ENCODE data around the gene CCDC106.

CCDC106 gene

GRCh38 chr19:55614711-55615542 lies 33.1 kb upstream of the CCDC106 start:
- no peak overlapping the region for H3K4me3 ChIP-seq (replicated peaks; ENCODE audit: low read depth, low read length)
- DNase-seq (ENCODE audit: low read depth): no peak
- no peak for TF ChIP-seq CTCF (IDR thresholded peaks at IDR 0.05; ENCODE audit: low read length, missing control alignments)

- H3K4me3 ChIP-seq (replicated peaks; ENCODE audit: low read depth, low read length): no peak overlapping the region
- no peak for DNase-seq (ENCODE audit: low read depth)
- TF ChIP-seq CTCF (IDR thresholded peaks at IDR 0.05; ENCODE audit: low read length, missing control alignments): no peak
Measured at GRCh38 chr19:55615543-55616394, 32.2 kb upstream of the CCDC106 start.

- no peak overlapping the region for H3K4me3 ChIP-seq (replicated peaks; ENCODE audit: low read depth, low read length)
- TF ChIP-seq CTCF (IDR thresholded peaks at IDR 0.05; ENCODE audit: low read length, missing control alignments): no peak
- no peak for DNase-seq (ENCODE audit: low read depth)
Measured at GRCh38 chr19:55616395-55616875, 31.6 kb upstream of the CCDC106 start.

GRCh38 chr19:55617426-55617825 lies 30.6 kb upstream of the CCDC106 start:
- TF ChIP-seq CTCF (IDR thresholded peaks at IDR 0.05; ENCODE audit: low read length, missing control alignments): no peak
- no peak for DNase-seq (ENCODE audit: low read depth)
- no peak overlapping the region for H3K4me3 ChIP-seq (replicated peaks; ENCODE audit: low read depth, low read length)

GRCh38 chr19:55618426-55618825 lies 29.6 kb upstream of the CCDC106 start:
- no peak for DNase-seq (ENCODE audit: low read depth)
- no peak overlapping the region for H3K4me3 ChIP-seq (replicated peaks; ENCODE audit: low read depth, low read length)
- no peak for TF ChIP-seq CTCF (IDR thresholded peaks at IDR 0.05; ENCODE audit: low read length, missing control alignments)

- TF ChIP-seq CTCF (IDR thresholded peaks at IDR 0.05; ENCODE audit: low read length, missing control alignments): no peak
- DNase-seq (ENCODE audit: low read depth): no peak
- H3K4me3 ChIP-seq (replicated peaks; ENCODE audit: low read depth, low read length): no peak overlapping the region
Measured at GRCh38 chr19:55619286-55619685, 28.7 kb upstream of the CCDC106 start.

All from fibroblast of pulmonary artery (primary cell).